ENCODE measurements around the gene ATP4A.

The ATP4A gene

GRCh38 chr19:35524181-35524837, 39.1 kb downstream of the ATP4A start:
- DNase-seq (ENCODE audit: low read depth, low spot score) = no peak

- no peak for DNase-seq (ENCODE audit: low read depth, low spot score)
Observed at GRCh38 chr19:35522745-35523327, 40.6 kb downstream of the ATP4A start.

- DNase-seq (ENCODE audit: low read depth, low spot score) = no peak
Observed at GRCh38 chr19:35521124-35521743, 42.2 kb downstream of the ATP4A start.

DNA sequence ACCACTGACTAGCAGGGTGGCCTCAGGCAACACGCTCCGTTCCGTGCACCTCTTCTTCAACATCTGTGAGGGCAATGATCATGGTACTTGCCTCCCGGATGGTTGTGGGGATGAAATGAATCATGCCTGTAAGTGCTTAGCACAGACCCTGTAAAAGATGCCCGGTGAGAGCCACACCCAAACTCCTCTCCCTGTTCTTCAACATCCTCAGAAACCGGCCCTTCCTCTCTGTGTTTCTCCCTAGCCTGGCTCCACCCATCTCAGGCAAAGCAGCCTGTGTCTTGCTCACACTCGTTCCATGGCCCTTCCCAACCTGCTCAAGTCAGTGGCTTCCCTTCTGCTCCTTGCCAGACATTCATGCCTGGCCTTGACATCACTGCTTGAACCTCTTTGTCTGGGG, 44.2 kb downstream of the ATP4A start:
- DNase-seq (ENCODE audit: low read depth, low spot score) = no peak

GRCh38 chr19:35518313-35518712, 45.1 kb downstream of the ATP4A start:
- DNase-seq (ENCODE audit: low read depth, low spot score) = peak; percentile 86

- DNase-seq (ENCODE audit: low read depth, low spot score) = no peak
Observed at GRCh38 chr19:35517342-35517741, 46.1 kb downstream of the ATP4A start.

GRCh38 chr19:35516310-35516709, 47.1 kb downstream of the ATP4A start:
- no peak for DNase-seq (ENCODE audit: low read depth, low spot score)

DNA sequence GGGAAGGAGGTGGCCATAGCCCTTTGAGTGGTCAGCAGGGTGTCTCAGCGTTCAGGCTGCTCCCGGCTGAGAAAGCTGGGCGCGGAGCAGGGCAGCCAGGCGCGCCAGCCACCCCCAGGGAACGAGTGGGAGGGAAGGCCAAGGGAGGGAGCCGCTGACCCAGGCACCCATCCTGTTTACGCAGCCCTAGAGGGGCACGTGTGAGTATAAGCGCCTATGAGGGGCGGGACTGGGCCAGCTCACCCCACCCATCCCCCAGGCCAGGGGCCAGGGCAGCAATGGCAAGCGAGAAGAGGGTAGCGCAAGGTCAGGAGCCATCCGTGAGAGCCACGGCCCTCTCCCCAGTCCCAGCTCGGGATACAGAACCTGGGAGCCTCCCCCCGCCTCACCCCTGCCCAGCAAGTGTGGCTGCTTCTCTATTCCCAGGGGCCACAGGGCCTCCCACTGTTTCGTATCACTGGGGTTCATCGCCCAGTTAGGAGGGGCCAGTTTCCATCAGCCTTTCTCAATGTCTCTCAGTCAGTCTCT, 49.1 kb downstream of the ATP4A start:
- no peak for DNase-seq (ENCODE audit: low read depth, low spot score)

DNA sequence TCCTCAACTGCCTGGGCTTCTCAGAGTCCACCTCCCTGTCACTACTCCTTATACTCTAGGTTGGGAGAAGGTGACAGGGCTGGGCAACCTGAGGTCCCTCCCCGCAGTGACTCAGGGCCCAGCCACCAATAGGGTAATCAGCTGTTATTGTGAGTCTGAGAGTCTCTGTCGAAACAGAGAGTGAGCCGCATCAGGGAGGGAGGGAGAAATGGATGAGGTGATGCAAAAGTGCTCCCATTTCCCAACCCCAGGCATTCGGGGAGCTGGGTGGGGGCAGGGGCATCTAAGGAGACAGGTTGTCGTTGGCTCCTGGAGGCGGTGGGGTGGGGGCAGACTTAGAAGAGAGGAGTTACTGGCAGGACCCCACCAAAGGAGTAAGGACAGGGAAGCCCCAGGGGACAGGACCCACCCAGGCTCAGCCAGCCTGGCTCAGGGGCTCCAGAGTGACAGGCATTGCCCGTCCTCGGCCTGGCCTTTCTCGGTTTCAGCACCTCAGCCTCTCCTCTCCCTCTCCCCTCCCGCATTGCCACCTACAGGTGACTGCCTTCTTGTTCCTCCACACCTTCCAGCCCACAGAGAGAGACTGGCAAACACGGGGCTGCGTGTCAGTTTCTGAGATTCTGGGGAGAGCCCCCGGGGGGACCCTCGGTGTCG, 49.7 kb downstream of the ATP4A start, which contains the start of gene DMKN:
Gene DMKN (minus strand): TSS at position 22 of the 654 bp plus-strand sequence. CDS start 174 bp downstream, outside the sequence.
- no peak for DNase-seq (ENCODE audit: low read depth, low spot score)

DNA sequence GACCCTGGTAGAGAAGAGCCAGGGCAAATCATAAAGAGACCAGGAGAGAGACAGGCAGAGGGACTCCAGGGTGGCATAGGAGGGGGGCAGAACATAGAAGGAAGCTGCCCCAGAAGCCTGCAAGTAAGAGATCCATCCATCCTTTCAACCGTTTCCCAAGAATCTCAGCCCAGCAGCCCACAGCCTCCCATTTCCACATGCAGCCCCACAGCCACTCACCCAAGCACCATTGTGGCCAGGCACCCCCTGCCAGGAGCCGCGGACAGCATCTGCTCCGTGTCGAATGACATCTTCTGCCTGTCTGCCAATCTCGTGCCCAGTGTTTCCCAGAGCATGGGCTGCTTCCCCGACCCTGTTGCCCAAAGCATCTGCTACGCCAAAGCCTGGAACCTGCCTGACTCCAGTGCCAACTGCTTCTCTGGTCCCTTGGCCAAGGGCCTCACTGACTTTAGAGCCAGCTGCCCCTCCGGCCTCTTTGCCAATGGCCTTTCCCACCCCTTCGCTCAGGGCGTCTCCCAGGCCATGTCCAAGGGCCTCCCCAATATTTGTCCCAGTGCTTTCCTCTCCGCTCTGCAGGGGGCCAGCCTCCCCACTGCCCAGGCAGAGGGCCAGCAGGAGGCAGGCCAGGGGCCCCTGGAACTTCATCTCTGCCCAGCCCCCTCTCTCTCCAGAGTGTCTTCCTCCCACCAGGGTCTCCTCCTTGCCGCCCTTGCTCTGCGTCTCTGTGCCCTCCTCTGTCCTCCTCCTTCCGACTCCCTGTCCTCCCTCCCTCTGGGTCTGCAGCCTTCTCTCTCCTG, 50.4 kb downstream of the ATP4A start:
- DNase-seq (ENCODE audit: low read depth, low spot score) = no peak

DNA sequence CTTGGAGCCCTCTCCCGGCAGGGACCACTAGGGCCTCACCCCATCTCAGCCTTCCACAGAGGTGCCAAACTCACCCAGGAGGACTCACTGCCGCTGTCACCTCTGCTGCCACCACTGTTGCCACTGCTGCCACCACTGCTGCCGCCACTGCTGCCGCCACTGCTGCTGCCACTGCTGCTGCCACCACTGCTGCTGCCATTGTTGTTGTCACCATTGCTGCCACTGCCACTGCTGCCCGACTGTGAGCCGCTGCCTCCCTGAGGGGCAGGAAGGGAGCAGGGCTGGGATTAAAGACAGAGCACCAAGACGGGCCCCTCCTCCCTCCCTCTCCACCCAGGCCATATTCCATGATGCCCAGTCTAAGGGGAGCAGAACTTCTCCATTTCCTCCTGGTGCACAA, 52.1 kb downstream of the ATP4A start:
- no peak for DNase-seq (ENCODE audit: low read depth, low spot score)

- DNase-seq (ENCODE audit: low read depth, low spot score) = no peak
Observed at GRCh38 chr19:35510626-35510964, 52.9 kb downstream of the ATP4A start.

- DNase-seq (ENCODE audit: low read depth, low spot score) = peak; percentile 74
Observed at GRCh38 chr19:35509861-35510625, 53.4 kb downstream of the ATP4A start.

GRCh38 chr19:35509018-35509652, 54.3 kb downstream of the ATP4A start:
- DNase-seq (ENCODE audit: low read depth, low spot score) = no peak

- no peak for DNase-seq (ENCODE audit: low read depth, low spot score)
Observed at GRCh38 chr19:35508129-35508528, 55.3 kb downstream of the ATP4A start.

DNA sequence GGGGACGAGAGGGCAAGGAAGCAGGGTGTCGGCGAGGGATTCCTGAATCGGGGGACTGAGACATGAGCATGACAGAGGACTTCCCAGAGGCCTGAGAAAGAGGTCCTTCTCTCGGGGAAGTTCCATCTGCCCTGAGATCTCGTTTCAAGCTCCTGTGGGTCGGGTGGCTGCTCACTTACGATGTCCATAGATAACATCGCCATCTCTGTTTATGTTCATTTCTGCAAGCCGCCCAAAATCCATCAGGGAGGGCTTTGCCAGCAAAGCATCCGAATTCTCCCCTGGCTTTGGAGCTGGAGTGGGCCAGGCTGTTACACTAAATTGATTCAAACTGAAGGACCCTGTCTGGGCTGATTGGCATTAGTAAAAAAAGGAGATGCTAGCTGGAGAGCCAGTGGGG, 55.9 kb downstream of the ATP4A start:
- DNase-seq (ENCODE audit: low read depth, low spot score) = no peak

GRCh38 chr19:35506011-35506410, 57.4 kb downstream of the ATP4A start:
- no peak for DNase-seq (ENCODE audit: low read depth, low spot score)

DNA sequence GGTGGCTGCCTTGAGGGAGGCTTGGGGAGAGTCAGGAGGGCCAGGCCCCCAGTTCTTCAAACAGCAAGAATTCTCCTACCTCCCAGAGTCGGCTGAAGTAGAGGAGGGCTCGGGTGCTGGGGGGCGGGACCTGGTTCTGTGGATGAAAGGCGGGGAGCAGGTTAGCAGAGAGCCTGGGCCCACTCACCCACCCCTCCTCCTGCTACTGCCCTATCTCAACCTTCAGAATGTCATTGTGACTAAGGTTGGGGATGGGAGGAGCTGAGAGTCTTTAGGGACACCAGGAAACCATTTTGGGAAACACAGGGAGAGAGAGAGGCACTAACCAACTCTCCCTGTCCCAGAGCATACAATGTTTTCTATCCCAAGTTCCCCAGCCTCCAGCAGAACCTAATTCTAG, 60.7 kb downstream of the ATP4A start:
- DNase-seq (ENCODE audit: low read depth, low spot score) = no peak

DNA sequence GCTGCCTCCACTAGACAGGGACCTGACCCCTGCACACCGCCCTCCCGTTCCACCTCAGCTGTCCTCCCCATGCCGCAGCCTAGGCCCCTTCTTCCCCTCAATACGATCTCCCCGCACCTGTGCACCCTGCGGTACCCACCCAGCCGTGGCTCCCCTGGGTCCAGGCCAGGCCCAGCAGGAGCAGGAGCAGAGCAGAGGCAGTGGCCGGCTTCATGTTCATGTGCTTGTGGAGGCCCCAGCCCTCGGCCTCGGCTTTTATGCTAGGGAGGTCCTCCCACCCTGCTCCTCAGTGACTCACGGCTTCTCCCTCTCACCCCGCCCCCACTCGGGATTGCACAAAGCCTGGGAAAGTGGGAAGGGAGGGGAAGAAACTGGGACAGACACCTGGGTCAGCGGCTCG, 61.8 kb downstream of the ATP4A start:
- no peak for DNase-seq (ENCODE audit: low read depth, low spot score)

- DNase-seq (ENCODE audit: low read depth, low spot score) = no peak
Observed at GRCh38 chr19:35500611-35501010, 62.8 kb downstream of the ATP4A start.
